HepG2 (cell line): ENCODE data around the gene OGFR. TPM values are rescaled to one million over a fixed set of nuclear protein-coding genes. Genes with fewer than 3 reads are reported as not detected.

Experiments used
- ATAC-seq: fragments of 200-7000 bp; cut with Tn5 transposase; 3 replicates; pipeline ENCODE4 v1.9.1; 2020; ENCODE audit warnings: mild to moderate bottlenecking, moderate library complexity
- BruUV-seq: library from RNA; stranded (reverse); fragments of 400-500 nt; replicated peaks from 2 replicates; lab custom pipeline; 2021; lab: Mats Ljungman, UMichigan
- CTCF ChIA-PET: fragments of 300-600 bp; formaldehyde crosslinking; extraction: SDS; loops from one replicate; lab custom pipeline; 2021; ENCODE audit warnings: low total read pairs, inconsistent platforms, low intra/inter-chr PET ratio; lab: Yijun Ruan, JAX
- POLR2A ChIA-PET: fragments of 350-600 bp; sonication (Branson Sonifier 250); formaldehyde crosslinking; loops from one replicate; lab custom pipeline; 2020; ENCODE audit warnings: antibody characterized with exemption, inconsistent platforms; lab: Yijun Ruan, JAX
- DNase-seq: peaks from one replicate; pipeline ENCODE4 v3.0.0-alpha.2; 2015; ENCODE audit warnings: low spot score
- FAIRE-seq: peaks from 3 replicates; lab custom pipeline; 2011; peaks lifted over from hg19 to GRCh38; lab: Jason Lieb, UNC
- H2AFZ ChIP-seq: one replicate; pipeline ENCODE4 v1.6.1; 2011; ENCODE audit warnings: low read length, inconsistent platforms
- H3K27ac ChIP-seq: fragments of 300-600 bp; 3 replicates; pipeline ENCODE4 v1.8.0; 2011; ENCODE audit warnings: mixed run types, mild to moderate bottlenecking, mixed read lengths, low read length, inconsistent platforms; ENCODE audit not compliant: insufficient read depth; ENCODE audit errors: extremely low read length
- H3K27me3 ChIP-seq, 2 experiments: fragments of 200-600 bp in 1 of 2; 2 replicates in 1 of 2; 3 replicates in 1 of 2; pipeline versions ENCODE4 v1.6.0 to v1.8.0; 2011; ENCODE audit warnings: low read length in 2 of 2, mild to moderate bottlenecking in 2 of 2, moderate library complexity in 2 of 2, inconsistent platforms in 1 of 2; ENCODE audit not compliant: insufficient read depth in 2 of 2, control insufficient read depth in 1 of 2
- H3K36me3 ChIP-seq, 2 experiments: fragments of 200-600 bp in 1 of 2; replicated peaks in 1 of 2; 2 replicates in 1 of 2; 3 replicates in 1 of 2; pipeline versions ENCODE4 v1.5.1 to v1.8.0; 2011; ENCODE audit warnings: low read length in 2 of 2, inconsistent platforms in 1 of 2; ENCODE audit not compliant: insufficient read depth in 2 of 2, control insufficient read depth in 1 of 2
- H3K4me1 ChIP-seq: 2 replicates; pipeline ENCODE4 v1.5.1; 2012; ENCODE audit warnings: low read length, inconsistent platforms; ENCODE audit not compliant: insufficient read depth
- H3K4me2 ChIP-seq: 2 replicates; pipeline ENCODE4 v1.6.0; 2011; ENCODE audit warnings: low read depth, low read length, inconsistent platforms
- H3K4me3 ChIP-seq, 3 experiments: fragments of 200-600 bp in 1 of 3; sonication (generic), shearing (Covaris generic) in 1 of 3; replicated peaks in 1 of 3; 2 replicates each; pipeline ENCODE4 v1.5.1; 2011 to 2016; ENCODE audit warnings: low read length in 3 of 3, inconsistent platforms in 2 of 3, low read depth in 2 of 3, mild to moderate bottlenecking in 2 of 3, control low read depth in 1 of 3, mixed read lengths in 1 of 3; ENCODE audit not compliant: insufficient read depth in 1 of 3
- H3K79me2 ChIP-seq: one replicate; pipeline ENCODE4 v1.6.1; 2011; ENCODE audit warnings: low read length, inconsistent platforms; ENCODE audit not compliant: insufficient read depth
- H3K9ac ChIP-seq: 2 replicates; pipeline ENCODE4 v1.6.0; 2011; ENCODE audit warnings: mild to moderate bottlenecking, low read depth, low read length, inconsistent platforms; ENCODE audit not compliant: insufficient read depth
- H3K9me3 ChIP-seq: 2 replicates; pipeline ENCODE4 v1.5.1; 2012; ENCODE audit warnings: mild to moderate bottlenecking, low read length
- H4K20me1 ChIP-seq: 2 replicates; pipeline ENCODE4 v1.6.0; 2011; ENCODE audit warnings: inconsistent platforms, mild to moderate bottlenecking, low read length, moderate library complexity; ENCODE audit not compliant: insufficient read depth
- AKAP8 ChIP-seq: sonication (generic); formaldehyde crosslinking; IDR thresholded peaks from 2 replicates; pipeline ENCODE4 v1.5.1; 2020; ENCODE audit warnings: mild to moderate bottlenecking, missing genetic modification reagents
- NFE2L1 ChIP-seq: sonication (generic); formaldehyde crosslinking; IDR thresholded peaks from 2 replicates; pipeline ENCODE4 v1.4.0; 2020; ENCODE audit warnings: missing genetic modification reagents, mild to moderate bottlenecking, borderline replicate concordance
- PAWR ChIP-seq: sonication (generic); formaldehyde crosslinking; IDR thresholded peaks from 2 replicates; pipeline ENCODE4 v1.4.0; 2020; ENCODE audit warnings: missing genetic modification reagents, mild to moderate bottlenecking, borderline replicate concordance
- PTBP1 ChIP-seq: fragments of 200-400 bp; formaldehyde crosslinking; IDR thresholded peaks from 2 replicates; pipeline ENCODE4 v1.6.1; 2018; ENCODE audit warnings: low read length, low read depth; ENCODE audit not compliant: poor library complexity, severe bottlenecking
- ZKSCAN5 ChIP-seq: sonication (generic); formaldehyde crosslinking; IDR thresholded peaks from 2 replicates; pipeline ENCODE4 v1.5.1; 2020; ENCODE audit warnings: mild to moderate bottlenecking, missing genetic modification reagents
- ZNF329 ChIP-seq: sonication (generic); formaldehyde crosslinking; IDR thresholded peaks from 2 replicates; pipeline ENCODE4 v1.9.0; 2021; ENCODE audit warnings: low read depth, mild to moderate bottlenecking, missing genetic modification reagents
- WGBS: methylation state at CpG from one replicate; pipeline ENCODE4 v1.1.6; 2017; ENCODE audit warnings: low lambda C conversion rate; 5-methylcytosine and 5-hydroxymethylcytosine counted together
- in situ Hi-C: cut with HindIII; loops from 2 replicates; pipeline ENCODE4 v1.10.0; 2017; ENCODE audit warnings: low pct_unique_long_range_greater_than_20kb; ENCODE audit not compliant: extremely low pct_ligation_motif_present
- intact Hi-C: fragments of 100-400 bp; cut with micrococcal nuclease; formaldehyde crosslinking; loops from one replicate; pipeline ENCODE4 v1.10.0; 2022; ENCODE audit not compliant: unreplicated experiment
- polyA plus RNA-seq, 8 experiments: library from polyadenylated mRNA; depleted of rRNA in 3 of 8; stranded (reverse) in 7 of 8; unstranded in 1 of 8; fragments of >200 nt; fragmentation: Illumina TruSeq in 4 of 8; extraction: Trizol in 4 of 8; gene quantifications; 2 replicates each; pipeline versions ENCODE4 v1.2.1 to v1.2.3, GENCODE V29; 2011 to 2016; ENCODE audit warnings: low read depth in 4 of 8, missing spikeins in 1 of 8, mixed read lengths in 1 of 8; ENCODE audit not compliant: insufficient read depth in 1 of 8
- total RNA-seq, 5 experiments: library from RNA; depleted of rRNA; stranded (reverse); fragments of >200 nt; fragmentation: Illumina TruSeq; extraction: Trizol; gene quantifications; 2 replicates each; pipeline ENCODE4 v1.2.3, GENCODE V29; 2016; ENCODE audit warnings: low read depth in 1 of 5
- TF ChIP-seq, protein P1 (sequence below): sonication (generic); formaldehyde crosslinking; IDR thresholded peaks from 2 replicates; pipeline ENCODE4 v1.8.0; 2023; ENCODE audit warnings: mild to moderate bottlenecking, missing genetic modification reagents
- TF ChIP-seq, protein P2 (sequence below): sonication (generic); formaldehyde crosslinking; IDR thresholded peaks from 2 replicates; pipeline ENCODE4 v1.8.0; 2022; ENCODE audit warnings: missing genetic modification reagents, mild to moderate bottlenecking, inconsistent platforms, borderline replicate concordance
- TF ChIP-seq, protein P3 (sequence below): sonication (generic); formaldehyde crosslinking; IDR thresholded peaks from 2 replicates; pipeline ENCODE4 v1.5.0; 2020; ENCODE audit warnings: missing genetic modification reagents
- TF ChIP-seq, protein P4 (sequence below): sonication (generic); formaldehyde crosslinking; IDR thresholded peaks from one replicate; pipeline ENCODE4 v1.5.1; 2020; ENCODE audit warnings: mild to moderate bottlenecking, missing genetic modification reagents; ENCODE audit errors: not compliant biosample characterization

Gene OGFR
- total and polyA plus RNA-seq, 2 of the 13 experiments (the other 11 are each of a cell fraction or from before 2014, with no cell fraction given) = 47.7 to 81.8 TPM

DNA sequence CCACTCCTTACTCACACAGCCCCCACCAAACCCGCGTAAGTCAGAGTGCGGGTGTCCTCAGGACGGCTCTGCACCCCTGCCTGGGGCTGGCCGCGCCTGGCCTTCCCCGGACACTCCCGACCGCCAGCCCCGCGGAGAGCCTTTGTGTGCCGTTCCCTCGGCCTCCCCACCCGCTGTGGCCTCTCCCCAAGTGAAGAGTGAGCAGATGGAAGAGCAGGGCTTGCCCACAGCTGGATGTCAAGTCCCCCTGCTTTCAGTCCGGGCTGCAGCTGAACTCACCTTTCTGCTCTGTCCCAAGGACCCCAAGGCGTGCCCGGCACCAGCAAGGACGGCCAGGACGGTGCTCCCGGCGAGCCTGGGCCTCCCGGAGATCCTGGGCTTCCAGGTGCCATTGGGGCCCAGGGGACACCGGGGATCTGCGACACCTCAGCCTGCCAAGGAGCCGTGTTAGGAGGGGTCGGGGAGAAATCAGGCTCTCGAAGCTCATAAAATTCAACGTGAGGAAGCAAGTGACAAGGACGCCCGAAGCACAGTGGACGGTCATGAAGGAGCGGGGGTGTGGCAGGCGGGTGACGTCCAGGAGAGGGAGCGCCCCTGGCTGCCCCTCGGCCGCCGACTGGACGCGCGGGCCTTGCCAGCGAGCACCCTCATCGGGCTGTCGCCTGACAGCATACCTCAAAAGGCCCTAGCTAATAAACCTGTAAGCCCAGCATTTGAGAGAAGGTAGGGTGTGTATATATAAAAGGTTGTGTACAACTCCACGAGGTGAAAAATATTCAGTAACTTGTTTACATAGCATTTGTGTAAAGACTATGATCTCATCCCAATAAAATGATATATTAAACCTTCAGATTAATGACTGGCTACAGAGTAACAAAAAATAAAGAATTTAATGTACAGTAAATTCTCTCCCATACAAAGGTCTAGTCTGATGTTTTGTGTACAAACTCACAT lies 35.9 kb downstream of the OGFR start:
- no peak for DNase-seq
- ATAC-seq = no peak; the same call in 1 of the 3 replicates
- no peak for FAIRE-seq
- Histone ChIP-seq H3K27me3 (no peaks in the 10 kb centered on the region), H3K4me1 (peaks cover 6% of the 10 kb centered on the region; the same call in 1 of the 2 replicates), H3K79me2 (no peaks in the 10 kb centered on the region), H4K20me1 (no peaks in the 10 kb centered on the region), H3K27ac (no peak overlapping the region), H3K4me2 (no peak overlapping the region), H3K9me3 (no peaks in the 10 kb centered on the region), H3K9ac (no peak overlapping the region), H2AFZ (no peak overlapping the region), H3K36me3 (peaks cover 12 to 25% of the 10 kb centered on the region in 2 experiments; a peak in 4 of 5 replicates), H3K4me3 (no peak overlapping the region)
- in situ Hi-C loops = no loop called here
- 93% methylated on average over 45 of the region's 45 CpGs for WGBS
- intact Hi-C loops = no loop called here
- ChIA-PET CTCF (no interaction called here), POLR2A (interaction anchor here (0.6 kb wide), 1 partner anchor 21 kb away, joined by 3 read pairs; the partner anchor contains the start of gene TCFL5)
- BruUV-seq = TSS peak; percentile 73
- TF ChIP-seq, protein P1, sequence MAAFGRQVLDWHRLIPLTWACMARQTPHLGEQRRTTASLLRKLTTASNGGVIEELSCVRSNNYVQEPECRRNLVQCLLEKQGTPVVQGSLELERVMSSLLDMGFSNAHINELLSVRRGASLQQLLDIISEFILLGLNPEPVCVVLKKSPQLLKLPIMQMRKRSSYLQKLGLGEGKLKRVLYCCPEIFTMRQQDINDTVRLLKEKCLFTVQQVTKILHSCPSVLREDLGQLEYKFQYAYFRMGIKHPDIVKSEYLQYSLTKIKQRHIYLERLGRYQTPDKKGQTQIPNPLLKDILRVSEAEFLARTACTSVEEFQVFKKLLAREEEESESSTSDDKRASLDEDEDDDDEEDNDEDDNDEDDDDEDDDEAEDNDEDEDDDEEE (CRISPR knock-in tag) = no peak
- no peak for TF ChIP-seq ZNF329 (CRISPR knock-in tag)
- TF ChIP-seq, protein P2, sequence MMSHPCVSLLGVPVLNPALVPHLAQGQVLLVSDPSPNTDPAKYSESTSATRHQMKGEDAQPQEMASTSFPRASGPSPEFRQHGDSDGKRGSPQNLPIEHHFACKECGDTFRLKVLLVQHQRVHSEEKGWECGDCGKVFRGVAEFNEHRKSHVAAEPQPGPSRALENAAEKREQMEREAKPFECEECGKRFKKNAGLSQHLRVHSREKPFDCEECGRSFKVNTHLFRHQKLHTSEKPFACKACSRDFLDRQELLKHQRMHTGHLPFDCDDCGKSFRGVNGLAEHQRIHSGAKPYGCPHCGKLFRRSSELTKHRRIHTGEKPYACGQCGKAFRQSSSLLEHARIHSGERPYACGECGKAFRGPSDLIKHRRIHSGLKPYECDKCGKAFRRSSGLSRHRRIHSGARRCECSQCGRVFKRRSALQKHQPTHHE (CRISPR knock-in tag) = no peak
- TF ChIP-seq, protein P3, sequence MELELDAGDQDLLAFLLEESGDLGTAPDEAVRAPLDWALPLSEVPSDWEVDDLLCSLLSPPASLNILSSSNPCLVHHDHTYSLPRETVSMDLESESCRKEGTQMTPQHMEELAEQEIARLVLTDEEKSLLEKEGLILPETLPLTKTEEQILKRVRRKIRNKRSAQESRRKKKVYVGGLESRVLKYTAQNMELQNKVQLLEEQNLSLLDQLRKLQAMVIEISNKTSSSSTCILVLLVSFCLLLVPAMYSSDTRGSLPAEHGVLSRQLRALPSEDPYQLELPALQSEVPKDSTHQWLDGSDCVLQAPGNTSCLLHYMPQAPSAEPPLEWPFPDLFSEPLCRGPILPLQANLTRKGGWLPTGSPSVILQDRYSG (CRISPR knock-in tag) = no peak
- no peak for TF ChIP-seq NFE2L1 (CRISPR knock-in tag)
- no peak for TF ChIP-seq ZKSCAN5 (CRISPR knock-in tag)
- TF ChIP-seq AKAP8 (CRISPR knock-in tag) = no peak
- peak; percentile 46 for TF ChIP-seq PTBP1
- TF ChIP-seq PAWR (CRISPR knock-in tag) = no peak
- TF ChIP-seq, protein P4, sequence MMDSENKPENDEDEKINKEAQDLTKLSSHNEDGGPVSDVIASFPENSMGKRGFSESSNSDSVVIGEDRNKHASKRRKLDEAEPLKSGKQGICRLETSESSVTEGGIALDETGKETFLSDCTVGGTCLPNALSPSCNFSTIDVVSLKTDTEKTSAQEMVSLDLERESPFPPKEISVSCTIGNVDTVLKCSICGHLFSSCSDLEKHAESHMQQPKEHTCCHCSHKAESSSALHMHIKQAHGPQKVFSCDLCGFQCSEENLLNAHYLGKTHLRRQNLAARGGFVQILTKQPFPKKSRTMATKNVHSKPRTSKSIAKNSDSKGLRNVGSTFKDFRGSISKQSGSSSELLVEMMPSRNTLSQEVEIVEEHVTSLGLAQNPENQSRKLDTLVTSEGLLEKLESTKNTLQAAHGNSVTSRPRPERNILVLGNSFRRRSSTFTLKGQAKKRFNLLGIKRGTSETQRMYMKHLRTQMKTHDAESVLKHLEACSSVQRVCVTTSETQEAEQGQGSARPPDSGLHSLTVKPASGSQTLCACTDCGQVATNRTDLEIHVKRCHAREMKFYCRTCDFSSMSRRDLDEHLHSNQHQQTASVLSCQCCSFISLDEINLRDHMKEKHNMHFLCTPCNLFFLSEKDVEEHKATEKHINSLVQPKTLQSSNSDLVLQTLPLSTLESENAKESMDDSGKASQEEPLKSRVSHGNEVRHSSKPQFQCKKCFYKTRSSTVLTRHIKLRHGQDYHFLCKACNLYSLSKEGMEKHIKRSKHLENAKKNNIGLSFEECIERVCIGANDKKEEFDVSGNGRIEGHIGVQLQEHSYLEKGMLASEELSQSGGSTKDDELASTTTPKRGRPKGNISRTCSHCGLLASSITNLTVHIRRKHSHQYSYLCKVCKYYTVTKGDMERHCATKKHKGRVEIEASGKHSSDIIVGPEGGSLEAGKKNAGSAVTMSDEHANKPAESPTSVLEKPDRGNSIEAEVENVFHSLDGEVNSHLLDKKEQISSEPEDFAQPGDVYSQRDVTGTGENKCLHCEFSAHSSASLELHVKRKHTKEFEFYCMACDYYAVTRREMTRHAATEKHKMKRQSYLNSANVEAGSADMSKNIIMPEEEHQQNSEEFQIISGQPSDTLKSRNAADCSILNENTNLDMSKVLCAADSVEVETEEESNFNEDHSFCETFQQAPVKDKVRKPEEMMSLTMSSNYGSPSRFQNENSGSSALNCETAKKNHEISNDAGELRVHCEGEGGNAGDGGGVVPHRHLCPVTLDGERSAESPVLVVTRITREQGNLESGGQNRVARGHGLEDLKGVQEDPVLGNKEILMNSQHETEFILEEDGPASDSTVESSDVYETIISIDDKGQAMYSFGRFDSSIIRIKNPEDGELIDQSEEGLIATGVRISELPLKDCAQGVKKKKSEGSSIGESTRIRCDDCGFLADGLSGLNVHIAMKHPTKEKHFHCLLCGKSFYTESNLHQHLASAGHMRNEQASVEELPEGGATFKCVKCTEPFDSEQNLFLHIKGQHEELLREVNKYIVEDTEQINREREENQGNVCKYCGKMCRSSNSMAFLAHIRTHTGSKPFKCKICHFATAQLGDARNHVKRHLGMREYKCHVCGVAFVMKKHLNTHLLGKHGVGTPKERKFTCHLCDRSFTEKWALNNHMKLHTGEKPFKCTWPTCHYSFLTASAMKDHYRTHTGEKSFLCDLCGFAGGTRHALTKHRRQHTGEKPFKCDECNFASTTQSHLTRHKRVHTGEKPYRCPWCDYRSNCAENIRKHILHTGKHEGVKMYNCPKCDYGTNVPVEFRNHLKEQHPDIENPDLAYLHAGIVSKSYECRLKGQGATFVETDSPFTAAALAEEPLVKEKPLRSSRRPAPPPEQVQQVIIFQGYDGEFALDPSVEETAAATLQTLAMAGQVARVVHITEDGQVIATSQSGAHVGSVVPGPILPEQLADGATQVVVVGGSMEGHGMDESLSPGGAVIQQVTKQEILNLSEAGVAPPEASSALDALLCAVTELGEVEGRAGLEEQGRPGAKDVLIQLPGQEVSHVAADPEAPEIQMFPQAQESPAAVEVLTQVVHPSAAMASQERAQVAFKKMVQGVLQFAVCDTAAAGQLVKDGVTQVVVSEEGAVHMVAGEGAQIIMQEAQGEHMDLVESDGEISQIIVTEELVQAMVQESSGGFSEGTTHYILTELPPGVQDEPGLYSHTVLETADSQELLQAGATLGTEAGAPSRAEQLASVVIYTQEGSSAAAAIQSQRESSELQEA = no peak
